GM19328 (cell line): ENCODE measurements around the gene MAGEA3.
"Not testable (repeated sequence)": the region's sequence is repeated elsewhere in the genome, so short reads cannot be mapped to it uniquely, and the experiment has no call there.

Experiments
- ATAC-seq: cut with Tn5 transposase; IDR thresholded peaks from one replicate; pipeline ENCODE4 v1.9.1; 2021; ENCODE audit warnings: mild to moderate bottlenecking, moderate library complexity; ENCODE audit not compliant: unreplicated experiment

The MAGEA3 gene

DNA sequence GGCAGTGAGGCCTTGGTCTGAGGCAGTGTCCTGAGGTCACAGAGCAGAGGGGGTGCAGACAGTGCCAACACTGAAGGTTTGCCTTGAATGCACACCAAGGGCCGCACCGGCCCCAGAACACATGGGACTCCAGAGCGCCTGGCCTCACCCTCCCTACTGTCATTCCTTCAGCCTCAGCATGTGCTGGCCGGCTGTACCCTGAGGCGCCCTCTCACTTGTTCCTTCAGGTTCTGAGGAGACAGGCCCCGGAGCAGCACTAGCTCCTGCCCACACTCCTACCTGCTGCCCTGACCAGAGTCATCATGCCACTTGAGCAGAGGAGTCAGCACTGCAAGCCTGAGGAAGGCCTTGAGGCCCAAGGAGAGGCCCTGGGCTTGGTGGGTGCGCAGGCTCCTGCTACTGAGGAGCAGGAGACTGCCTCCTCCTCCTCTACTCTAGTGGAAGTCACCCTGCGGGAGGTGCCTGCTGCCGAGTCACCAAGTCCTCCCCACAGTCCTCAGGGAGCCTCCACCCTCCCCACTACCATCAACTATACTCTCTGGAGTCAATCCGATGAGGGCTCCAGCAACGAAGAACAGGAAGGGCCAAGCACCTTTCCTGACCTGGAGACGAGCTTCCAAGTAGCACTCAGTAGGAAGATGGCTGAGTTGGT lies 37.4 kb downstream of the MAGEA3 start:
- ATAC-seq = no peak

DNA sequence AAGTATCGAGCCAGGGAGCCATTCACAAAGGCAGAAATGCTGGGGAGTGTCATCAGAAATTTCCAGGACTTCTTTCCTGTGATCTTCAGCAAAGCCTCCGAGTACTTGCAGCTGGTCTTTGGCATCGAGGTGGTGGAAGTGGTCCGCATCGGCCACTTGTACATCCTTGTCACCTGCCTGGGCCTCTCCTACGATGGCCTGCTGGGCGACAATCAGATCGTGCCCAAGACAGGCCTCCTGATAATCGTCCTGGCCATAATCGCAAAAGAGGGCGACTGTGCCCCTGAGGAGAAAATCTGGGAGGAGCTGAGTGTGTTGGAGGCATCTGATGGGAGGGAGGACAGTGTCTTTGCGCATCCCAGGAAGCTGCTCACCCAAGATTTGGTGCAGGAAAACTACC lies 37.9 kb downstream of the MAGEA3 start:
- ATAC-seq = not testable (repeated sequence)

DNA sequence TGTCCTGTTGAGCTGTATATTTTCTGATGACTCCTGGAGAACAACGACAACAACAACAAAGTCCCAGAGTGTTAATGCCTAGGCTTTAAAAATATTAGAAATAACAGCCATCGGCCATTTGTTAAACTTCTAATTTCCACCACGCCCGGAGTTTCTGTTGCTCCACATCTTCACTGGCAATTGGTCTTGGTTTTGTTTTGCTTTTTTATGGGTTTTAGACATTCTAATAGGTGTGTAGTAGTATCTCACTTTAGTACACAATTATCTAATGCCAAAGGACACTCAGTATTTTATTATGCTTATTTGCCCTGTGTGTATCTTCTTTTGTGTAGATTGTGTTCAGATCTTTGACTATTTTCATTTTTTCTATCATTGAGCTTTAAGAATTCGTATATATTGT lies 40.0 kb downstream of the MAGEA3 start:
- ATAC-seq = no peak
